ENCODE results near the gene MS4A13. TPM values are rescaled to one million over a fixed set of nuclear protein-coding genes. Genes with fewer than 3 reads are reported as not detected.
"Not testable (repeated sequence)": the region's sequence is repeated elsewhere in the genome, so short reads cannot be mapped to it uniquely, and the experiment has no call there.

The MS4A13 gene
- total RNA-seq, 4 donors from 2014 or later, result not detected

- Histone ChIP-seq H3K36me3 (no peaks in the 10 kb centered on the region), H3K27me3 (no peaks in the 10 kb centered on the region), H3K9me3 (no peaks in the 10 kb centered on the region), H3K27ac (no peak overlapping the region), H3K4me3 (no peak overlapping the region), H3K4me1 (no peaks in the 10 kb centered on the region)
- no peak for DNase-seq
- intact Hi-C loops (cut with DNase I; ENCODE audit: low total_unique reads), result no loop called here
- no peak for TF ChIP-seq POLR2A (IDR thresholded peaks at IDR 0.05)
- no peak for TF ChIP-seq CTCF (IDR thresholded peaks at IDR 0.05)
These were observed 2.5 kb upstream of the MS4A13 start for GRCh38 chr11:60512651-60513225.

GRCh38 chr11:60513496-60514460 lies 1.4 kb upstream of the MS4A13 start:
- TF ChIP-seq POLR2A (IDR thresholded peaks at IDR 0.05) (no peak), CTCF (IDR thresholded peaks at IDR 0.05) (no peak)
- intact Hi-C loops (cut with DNase I; ENCODE audit: low total_unique reads), result no loop called here
- Histone ChIP-seq H3K36me3 (no peaks in the 10 kb centered on the region), H3K9me3 (no peaks in the 10 kb centered on the region), H3K27me3 (no peaks in the 10 kb centered on the region), H3K27ac (no peak overlapping the region), H3K4me1 (no peaks in the 10 kb centered on the region), H3K4me3 (no peak overlapping the region)
- DNase-seq, result no peak

GRCh38 chr11:60528465-60528864 lies 13.3 kb downstream of the MS4A13 start:
- Histone ChIP-seq H3K27ac (no peak overlapping the region), H3K27me3 (no peaks in the 10 kb centered on the region), H3K36me3 (no peaks in the 10 kb centered on the region), H3K4me1 (no peaks in the 10 kb centered on the region), H3K4me3 (no peak overlapping the region), H3K9me3 (no peaks in the 10 kb centered on the region)
- intact Hi-C loops (cut with DNase I; ENCODE audit: low total_unique reads), result no loop called here
- TF ChIP-seq CTCF (IDR thresholded peaks at IDR 0.05) (no peak), POLR2A (IDR thresholded peaks at IDR 0.05) (no peak)
- no peak for DNase-seq

- Histone ChIP-seq H3K27me3 (no peaks in the 10 kb centered on the region), H3K9me3 (no peaks in the 10 kb centered on the region), H3K4me1 (no peaks in the 10 kb centered on the region), H3K4me3 (no peak overlapping the region), H3K27ac (no peak overlapping the region), H3K36me3 (no peaks in the 10 kb centered on the region)
- intact Hi-C loops (cut with DNase I; ENCODE audit: low total_unique reads), result no loop called here
- no peak for DNase-seq
- TF ChIP-seq POLR2A (IDR thresholded peaks at IDR 0.05) (no peak), CTCF (IDR thresholded peaks at IDR 0.05) (no peak)
These were observed 13.7 kb downstream of the MS4A13 start for GRCh38 chr11:60528934-60529333.

- TF ChIP-seq CTCF (IDR thresholded peaks at IDR 0.05) (no peak), POLR2A (IDR thresholded peaks at IDR 0.05) (no peak)
- Histone ChIP-seq H3K27ac (no peak overlapping the region), H3K4me1 (no peaks in the 10 kb centered on the region), H3K27me3 (no peaks in the 10 kb centered on the region), H3K9me3 (no peaks in the 10 kb centered on the region), H3K36me3 (no peaks in the 10 kb centered on the region), H3K4me3 (no peak overlapping the region)
- DNase-seq, result no peak
- intact Hi-C loops (cut with DNase I; ENCODE audit: low total_unique reads), result no loop called here
These were observed 15.4 kb downstream of the MS4A13 start for GRCh38 chr11:60530454-60531100.

- H3K27me3 ChIP-seq; H3K9me3 ChIP-seq; H3K4me1 ChIP-seq; DNase-seq; H3K36me3 ChIP-seq; intact Hi-C loops (cut with DNase I; ENCODE audit: low total_unique reads); H3K4me3 ChIP-seq; H3K27ac ChIP-seq: not testable (repeated sequence)
These were observed 17.2 kb downstream of the MS4A13 start for GRCh38 chr11:60532383-60532782.

GRCh38 chr11:60538627-60539026 lies 23.4 kb downstream of the MS4A13 start:
- H3K4me1 ChIP-seq; H3K27me3 ChIP-seq; H3K9me3 ChIP-seq; H3K36me3 ChIP-seq; H3K27ac ChIP-seq; DNase-seq; intact Hi-C loops (cut with DNase I; ENCODE audit: low total_unique reads); H3K4me3 ChIP-seq: not testable (repeated sequence)
